Lung (tissue), 13 donors: ENCODE data around the gene FOXRED2. TPM values are rescaled to one million over a fixed set of nuclear protein-coding genes. Genes with fewer than 3 reads are reported as not detected.

ENCODE experiments used
- ATAC-seq: fragments of 200-7000 bp; cut with Tn5 transposase; one replicate; pipeline ENCODE4 v1.9.1; 2020; ENCODE audit warnings: moderate number of reproducible peaks; ENCODE audit not compliant: insufficient read depth, low FRiP score
- DNase-seq, 3 donors: peaks; one replicate each; pipeline ENCODE4 v3.0.0-alpha.2; 2013 to 2017
- H3K27ac ChIP-seq, 2 donors: one replicate each; pipeline ENCODE4 v1.5.1; 2013; ENCODE audit warnings: mild to moderate bottlenecking in 2 of 2, moderate library complexity in 2 of 2, control low read depth in 1 of 2, inconsistent platforms in 1 of 2, low read depth in 1 of 2, low read length in 1 of 2
- H3K27me3 ChIP-seq, 3 donors: one replicate each; pipeline ENCODE4 v1.5.1; 2013; ENCODE audit warnings: low read length in 2 of 3; ENCODE audit not compliant: control insufficient read depth in 3 of 3, insufficient read depth in 3 of 3
- H3K36me3 ChIP-seq, 4 donors: one replicate each; pipeline ENCODE4 v1.5.1; 2013; ENCODE audit warnings: low read length in 4 of 4, mild to moderate bottlenecking in 1 of 4, moderate library complexity in 1 of 4; ENCODE audit not compliant: control insufficient read depth in 4 of 4, insufficient read depth in 4 of 4
- H3K4me1 ChIP-seq, 5 donors: one replicate each; pipeline ENCODE4 v1.5.1; 2013; ENCODE audit warnings: low read length in 5 of 5, mild to moderate bottlenecking in 2 of 5, moderate library complexity in 1 of 5; ENCODE audit not compliant: control insufficient read depth in 5 of 5, insufficient read depth in 5 of 5
- H3K4me3 ChIP-seq: one replicate; pipeline ENCODE4 v1.5.1; 2013; ENCODE audit warnings: mild to moderate bottlenecking, control low read depth, moderate library complexity
- H3K9ac ChIP-seq, 2 donors: one replicate each; pipeline ENCODE4 v1.5.1; 2013; ENCODE audit warnings: low read length in 2 of 2, control low read depth in 1 of 2; ENCODE audit not compliant: insufficient read depth in 1 of 2
- H3K9me3 ChIP-seq, 4 donors: one replicate each; pipeline ENCODE4 v1.5.1; 2013; ENCODE audit warnings: low read length in 3 of 4, mild to moderate bottlenecking in 1 of 4, moderate library complexity in 1 of 4; ENCODE audit not compliant: control insufficient read depth in 4 of 4, insufficient read depth in 3 of 4
- CTCF ChIP-seq: IDR thresholded peaks from 2 replicates; pipeline ENCODE4 v1.5.1; 2012; ENCODE audit warnings: mild to moderate bottlenecking; ENCODE audit errors: control extremely low read depth, extremely low read depth
- WGBS, 2 donors: extraction: QIAGEN DNeasy Blood & Tissue Kit; methylation state at CpG; one replicate each; pipeline ENCODE4 v1.1.7; 2013; 5-methylcytosine and 5-hydroxymethylcytosine counted together
- polyA plus RNA-seq, 2 donors: library from polyadenylated mRNA; stranded (reverse); fragments of 200-250 nt; gene quantifications; one replicate each; pipeline ENCODE4 v1.2.1, GENCODE V29; 2013
- small RNA-seq: library from RNA; depleted of rRNA; stranded (forward); fragments of <200 nt; gene quantifications from one replicate; pipeline ENCODE3, GENCODE V24; 2014; ENCODE audit warnings: low replicate concordance
- total RNA-seq, 2 donors: library from RNA; depleted of rRNA in 1 of 2; stranded (reverse); fragments of >200 nt in 1 of 2; gene quantifications; one replicate each; pipeline ENCODE4 v1.2.1, GENCODE V29; 2014 to 2021
- donor health status: control.
- donor health status: control.
- donor health status: Bipolar disorder and iron deficiency.
- donor health status: healthy.
- donor health status: DM: yes; HTN: yes; CAD: no.

FOXRED2 gene
- total and polyA plus RNA-seq, 4 donors: 3.9 to 18.0 (median 7.8) TPM

GRCh38 chr22:36439481-36440271 is 67.2 kb downstream of the FOXRED2 start:
- Histone ChIP-seq H3K27ac (peak overlapping the region; percentile 42 to 74), H3K36me3 (no peaks in the 10 kb centered on the region), H3K9ac (no peak overlapping the region), H3K9me3 (no peaks in the 10 kb centered on the region), H3K27me3 (no peaks in the 10 kb centered on the region), H3K4me3 (no peak overlapping the region), H3K4me1 (peaks cover 0 to 21% (median 0%) of the 10 kb centered on the region in 5 donors)
- peak in 1 of 3 donors; percentile 48 for DNase-seq
- no peak for TF ChIP-seq CTCF
- WGBS, 2 donors: 89 to 90% methylated on average over 6 of the region's 6 CpGs
- ATAC-seq: no peak

Small RNAs within 50 kb of the gene (small RNA-seq; reads per million reads assigned to genes)
- gene RF00019: not detected

Other genes starting within 250 kb of the FOXRED2 start
- 100 to 1,000 TPM; 398 to 667 TPM for gene MYH9, start 119.1 kb downstream of the FOXRED2 start, total RNA-seq
- 100 to 1,000 TPM; 184 to 266 TPM for gene MYH9, start 119.1 kb downstream of the FOXRED2 start, polyA plus RNA-seq
- 10 to 100 TPM; 26.8 to 72.0 TPM for gene TXN2, start 25.4 kb downstream of the FOXRED2 start, total RNA-seq
- gene TXN2, start 25.4 kb downstream of the FOXRED2 start, polyA plus RNA-seq: 10 to 100 TPM; 85.8 to 92.2 TPM
- 100 to 1,000 TPM; 123 to 221 TPM for gene EIF3D, start 22.1 kb upstream of the FOXRED2 start, total RNA-seq
- 100 to 1,000 TPM; 171 to 176 TPM for gene EIF3D, start 22.1 kb upstream of the FOXRED2 start, polyA plus RNA-seq
- gene CACNG2, start 196.7 kb upstream of the FOXRED2 start, total RNA-seq: not detected
- gene CACNG2, start 196.7 kb upstream of the FOXRED2 start, polyA plus RNA-seq: not detected